Activated CD4-positive, alpha-beta T cell treated with anti-CD3 and anti-CD28 coated beads for 1 hour (primary cell): ENCODE data around the gene ADGRD1.

ENCODE experiments used
- DNase-seq: peaks from one replicate; pipeline ENCODE4 v3.0.0-alpha.2; 2020

The ADGRD1 gene

GRCh38 chr12:130967636-130968035 lies 13.9 kb downstream of the ADGRD1 start:
- DNase-seq = no peak

- no peak for DNase-seq
These were observed 14.9 kb downstream of the ADGRD1 start for GRCh38 chr12:130968611-130969010.

GRCh38 chr12:130969223-130969622 lies 15.5 kb downstream of the ADGRD1 start:
- no peak for DNase-seq

- no peak for DNase-seq
These were observed 16.6 kb downstream of the ADGRD1 start for GRCh38 chr12:130970165-130970907.

- no peak for DNase-seq
These were observed 17.2 kb downstream of the ADGRD1 start for GRCh38 chr12:130970908-130971233.

GRCh38 chr12:130971925-130972585 lies 18.3 kb downstream of the ADGRD1 start:
- no peak for DNase-seq

- DNase-seq = no peak
These were observed 18.9 kb downstream of the ADGRD1 start for GRCh38 chr12:130972586-130972950.

- DNase-seq = no peak
These were observed 19.4 kb downstream of the ADGRD1 start for GRCh38 chr12:130973109-130973508.

GRCh38 chr12:130973906-130974305 lies 20.2 kb downstream of the ADGRD1 start:
- DNase-seq = no peak

- no peak for DNase-seq
These were observed 21.4 kb downstream of the ADGRD1 start for GRCh38 chr12:130975116-130975515.

GRCh38 chr12:130976171-130976720 lies 22.5 kb downstream of the ADGRD1 start:
- no peak for DNase-seq

- DNase-seq = no peak
These were observed 23.5 kb downstream of the ADGRD1 start for GRCh38 chr12:130977046-130977742.

GRCh38 chr12:130977743-130978095 lies 24.0 kb downstream of the ADGRD1 start:
- no peak for DNase-seq

GRCh38 chr12:130978785-130979184 lies 25.1 kb downstream of the ADGRD1 start:
- DNase-seq = no peak

GRCh38 chr12:130981074-130981742 lies 27.5 kb downstream of the ADGRD1 start:
- DNase-seq = no peak

- DNase-seq = no peak
These were observed 28.2 kb downstream of the ADGRD1 start for GRCh38 chr12:130981911-130982310.

GRCh38 chr12:130982565-130983225 lies 29.0 kb downstream of the ADGRD1 start:
- DNase-seq = no peak

GRCh38 chr12:130983328-130984017 lies 29.8 kb downstream of the ADGRD1 start:
- no peak for DNase-seq

- no peak for DNase-seq
These were observed 30.7 kb downstream of the ADGRD1 start for GRCh38 chr12:130984183-130985058.

- no peak for DNase-seq
These were observed 33.6 kb downstream of the ADGRD1 start for GRCh38 chr12:130987151-130987931.
